Kidney epithelial cell (primary cell): Measurements from ENCODE around the gene ARFGAP1. TPM values are rescaled to one million over a fixed set of nuclear protein-coding genes. Genes with fewer than 3 reads are reported as not detected.

ENCODE experiments used
- DNase-seq: peaks from one replicate; pipeline ENCODE4 v3.0.0-alpha.2; 2010; ENCODE audit warnings: low read depth
- H3K27me3 ChIP-seq: 2 replicates; pipeline ENCODE4 v1.6.0; 2011; ENCODE audit warnings: low read length; ENCODE audit not compliant: control insufficient read depth, insufficient read depth
- H3K36me3 ChIP-seq: 2 replicates; pipeline ENCODE4 v1.5.1; 2011; ENCODE audit warnings: low read length; ENCODE audit not compliant: control insufficient read depth, insufficient read depth
- H3K4me3 ChIP-seq: 2 replicates; pipeline ENCODE4 v1.5.1; 2011; ENCODE audit warnings: low read depth, mild to moderate bottlenecking, control low read depth, low read length
- total RNA-seq: library from RNA; depleted of rRNA; stranded (reverse); fragments of >200 nt; gene quantifications from 2 replicates; pipeline ENCODE4 v1.2.3, GENCODE V29; 2015
- TF ChIP-seq, protein P1 (sequence below): IDR thresholded peaks from 2 replicates; pipeline ENCODE4 v1.5.1; 2011; ENCODE audit warnings: mild to moderate bottlenecking, moderate library complexity, low read length, control low read depth, inconsistent platforms; ENCODE audit not compliant: insufficient read depth, poor library complexity, severe bottlenecking

ARFGAP1 gene
- total RNA-seq, 1 donor from 2014 or later: 109 TPM

DNA sequence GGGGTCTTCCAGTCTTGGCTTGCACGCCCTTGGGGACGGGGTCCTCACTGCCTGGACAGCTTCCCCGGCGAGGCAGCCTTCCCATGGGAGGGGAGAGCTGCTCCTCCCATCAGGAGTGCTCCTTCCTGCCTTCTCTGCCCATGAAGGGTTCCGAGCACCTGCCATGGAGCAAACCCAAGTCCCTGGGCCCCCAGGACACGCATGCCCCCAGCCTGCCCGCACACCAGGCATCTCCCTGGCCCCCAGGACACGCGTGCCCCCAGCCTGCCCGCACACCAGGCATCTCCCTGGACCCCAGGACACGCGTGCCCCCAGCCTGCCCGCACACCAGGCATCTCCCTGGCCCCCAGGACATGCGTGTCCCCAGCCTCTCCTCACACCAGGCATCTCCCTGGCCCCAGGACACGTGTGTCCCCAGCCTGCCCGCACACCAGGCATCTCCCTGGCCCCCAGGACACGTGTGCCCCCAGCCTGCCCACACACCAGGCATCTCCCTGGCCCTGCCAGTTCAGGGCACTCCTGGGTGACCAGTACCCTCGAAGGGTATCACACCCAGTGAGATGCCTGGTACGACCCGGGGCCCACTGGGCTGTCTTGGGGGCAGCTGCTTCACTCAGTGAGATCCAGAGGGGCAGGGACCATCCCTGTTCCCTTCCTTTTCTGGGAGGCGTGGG, 42.1 kb downstream of the ARFGAP1 start:
- H3K36me3 ChIP-seq: no peaks in the 10 kb centered on the region
- H3K27me3 ChIP-seq: peaks cover 15% of the 10 kb centered on the region
- TF ChIP-seq, protein P1, sequence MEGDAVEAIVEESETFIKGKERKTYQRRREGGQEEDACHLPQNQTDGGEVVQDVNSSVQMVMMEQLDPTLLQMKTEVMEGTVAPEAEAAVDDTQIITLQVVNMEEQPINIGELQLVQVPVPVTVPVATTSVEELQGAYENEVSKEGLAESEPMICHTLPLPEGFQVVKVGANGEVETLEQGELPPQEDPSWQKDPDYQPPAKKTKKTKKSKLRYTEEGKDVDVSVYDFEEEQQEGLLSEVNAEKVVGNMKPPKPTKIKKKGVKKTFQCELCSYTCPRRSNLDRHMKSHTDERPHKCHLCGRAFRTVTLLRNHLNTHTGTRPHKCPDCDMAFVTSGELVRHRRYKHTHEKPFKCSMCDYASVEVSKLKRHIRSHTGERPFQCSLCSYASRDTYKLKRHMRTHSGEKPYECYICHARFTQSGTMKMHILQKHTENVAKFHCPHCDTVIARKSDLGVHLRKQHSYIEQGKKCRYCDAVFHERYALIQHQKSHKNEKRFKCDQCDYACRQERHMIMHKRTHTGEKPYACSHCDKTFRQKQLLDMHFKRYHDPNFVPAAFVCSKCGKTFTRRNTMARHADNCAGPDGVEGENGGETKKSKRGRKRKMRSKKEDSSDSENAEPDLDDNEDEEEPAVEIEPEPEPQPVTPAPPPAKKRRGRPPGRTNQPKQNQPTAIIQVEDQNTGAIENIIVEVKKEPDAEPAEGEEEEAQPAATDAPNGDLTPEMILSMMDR: no peak
- H3K4me3 ChIP-seq: no peak overlapping the region
- DNase-seq: no peak

DNA sequence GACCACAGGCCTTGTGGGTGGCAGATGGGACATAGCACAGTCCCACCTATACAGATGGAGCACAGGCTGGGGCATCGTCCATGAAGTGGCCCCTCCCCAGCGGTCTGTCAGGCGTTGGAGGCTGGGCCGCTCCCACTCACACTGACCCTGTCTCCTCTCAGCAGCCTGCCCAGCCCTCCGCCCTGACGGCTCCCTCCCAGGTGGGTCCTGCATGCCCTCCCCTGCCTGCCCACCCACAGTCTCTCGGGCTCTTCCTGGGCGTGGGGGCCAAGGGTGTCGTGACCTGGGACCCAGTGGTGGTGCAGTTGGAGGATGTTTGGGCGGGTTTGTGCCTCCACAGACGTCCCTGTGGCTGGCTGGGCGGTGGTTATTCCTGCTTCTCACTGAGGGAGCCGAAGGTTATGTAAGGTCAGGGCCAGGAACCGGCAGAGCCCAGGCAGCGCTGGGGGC, 42.7 kb downstream of the ARFGAP1 start:
- DNase-seq: no peak
- TF ChIP-seq, protein P1: no peak
- peaks cover 12% of the 10 kb centered on the region for H3K27me3 ChIP-seq
- no peak overlapping the region for H3K4me3 ChIP-seq
- no peaks in the 10 kb centered on the region for H3K36me3 ChIP-seq

DNA sequence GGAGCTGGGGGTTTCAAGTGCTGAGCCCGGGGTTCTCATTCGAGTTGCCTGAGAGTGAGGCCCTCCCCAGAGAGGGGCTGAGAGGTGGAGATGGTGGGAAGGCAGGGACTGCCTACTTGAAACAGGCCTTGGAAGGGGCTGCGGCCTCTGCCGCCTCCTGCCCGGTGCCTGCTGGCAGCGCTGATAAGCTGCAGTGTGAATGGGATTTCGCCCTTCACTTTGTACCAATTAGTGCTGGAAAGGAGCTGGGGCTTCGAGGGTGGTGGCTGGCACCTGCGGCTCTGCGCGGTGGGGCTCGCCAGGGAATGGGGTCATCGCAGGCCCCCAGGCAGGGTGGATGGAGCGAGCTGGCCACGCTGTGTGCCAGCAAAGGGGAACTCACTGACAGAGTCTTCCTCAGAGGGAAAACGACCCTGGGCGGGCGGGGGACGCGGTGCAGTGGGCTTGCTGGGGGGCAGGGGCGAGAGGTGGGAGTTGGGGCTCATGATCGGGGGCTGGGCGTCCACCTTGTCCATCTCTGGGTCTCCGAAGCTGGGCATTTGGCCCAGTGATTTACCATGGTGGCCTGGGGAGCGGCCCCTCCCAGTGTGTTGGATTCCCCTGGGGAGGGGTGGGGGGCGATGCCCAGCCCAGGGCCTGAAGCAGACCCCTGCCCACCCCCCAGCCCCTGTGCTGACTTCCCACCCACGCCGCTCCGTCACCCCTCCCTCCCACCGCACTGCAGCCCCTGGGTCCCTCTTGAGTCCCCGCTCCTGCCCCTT, 43.3 kb downstream of the ARFGAP1 start:
- Histone ChIP-seq H3K4me3 (no peak overlapping the region), H3K27me3 (peaks cover 12% of the 10 kb centered on the region), H3K36me3 (no peaks in the 10 kb centered on the region)
- DNase-seq: no peak
- TF ChIP-seq, protein P1: no peak

DNA sequence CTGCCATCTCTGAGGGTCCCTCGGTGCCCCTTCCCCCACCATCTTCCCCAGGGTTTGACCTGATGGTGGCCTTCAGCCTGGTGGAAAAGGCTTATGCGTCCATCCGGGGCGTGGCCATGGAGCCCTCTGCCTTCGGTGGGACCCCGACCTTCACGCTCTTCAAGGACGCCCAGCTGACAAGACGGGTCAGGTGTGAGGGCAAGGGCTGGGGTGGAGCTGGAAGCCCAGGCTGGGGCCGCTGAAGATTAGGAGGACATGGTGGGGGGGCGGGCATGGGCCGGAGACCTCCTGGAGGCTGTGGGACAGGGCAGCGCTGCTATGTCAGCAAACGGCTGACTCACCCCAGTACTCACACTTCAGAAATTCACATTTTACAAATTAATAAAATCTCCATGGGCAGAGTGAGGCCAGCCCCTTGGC, 43.9 kb downstream of the ARFGAP1 start:
- H3K27me3 ChIP-seq: peaks cover 15% of the 10 kb centered on the region
- TF ChIP-seq, protein P1: no peak
- no peak overlapping the region for H3K4me3 ChIP-seq
- DNase-seq: no peak
- no peaks in the 10 kb centered on the region for H3K36me3 ChIP-seq

DNA sequence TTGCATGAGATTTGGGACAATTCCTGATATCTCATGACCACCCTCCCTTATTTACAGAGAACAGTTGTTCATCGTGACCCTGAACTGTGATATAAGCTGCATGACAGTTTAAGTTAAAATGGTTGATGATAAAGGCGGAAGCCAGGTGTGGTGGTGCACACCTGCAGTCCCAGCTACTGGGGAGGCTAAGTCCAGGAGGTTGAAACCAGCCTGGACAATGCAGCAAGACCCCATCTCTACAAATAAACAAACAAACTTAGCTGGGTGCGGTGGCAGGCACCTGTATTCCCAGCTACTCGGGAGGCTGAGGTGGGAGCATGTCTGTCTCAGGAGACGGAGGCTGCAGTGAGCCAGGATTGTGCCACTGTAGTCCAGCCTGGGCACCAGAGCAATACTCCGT, 44.4 kb downstream of the ARFGAP1 start:
- H3K4me3 ChIP-seq: no peak overlapping the region
- H3K27me3 ChIP-seq: peaks cover 18% of the 10 kb centered on the region
- TF ChIP-seq, protein P1: no peak
- no peaks in the 10 kb centered on the region for H3K36me3 ChIP-seq
- no peak for DNase-seq
